DLD1 (cell line): ENCODE data around the gene TRAF5.
"Not testable (repeated sequence)": the region's sequence is repeated elsewhere in the genome, so short reads cannot be mapped to it uniquely, and the experiment has no call there.

Source experiments
- in situ Hi-C: cut with HindIII; loops from 2 replicates; pipeline ENCODE4 v1.10.0; 2017; ENCODE audit warnings: low sequenced_read_pairs

TRAF5 gene

GRCh38 chr1:211376807-211377470 is 50.3 kb downstream of the TRAF5 start:
- in situ Hi-C loops: no loop called here

- in situ Hi-C loops: no loop called here
These were observed 51.2 kb downstream of the TRAF5 start for GRCh38 chr1:211377539-211378450.

GRCh38 chr1:211378844-211379243 is 52.2 kb downstream of the TRAF5 start:
- in situ Hi-C loops: no loop called here

GRCh38 chr1:211379446-211379845 is 52.8 kb downstream of the TRAF5 start:
- in situ Hi-C loops: no loop called here

- in situ Hi-C loops: no loop called here
These were observed 55.0 kb downstream of the TRAF5 start for GRCh38 chr1:211381481-211382181.

GRCh38 chr1:211382182-211382713 is 55.6 kb downstream of the TRAF5 start:
- in situ Hi-C loops: no loop called here

GRCh38 chr1:211382714-211383480 is 56.3 kb downstream of the TRAF5 start:
- in situ Hi-C loops: no loop called here

- in situ Hi-C loops: no loop called here
These were observed 57.9 kb downstream of the TRAF5 start for GRCh38 chr1:211384524-211384923.

GRCh38 chr1:211386921-211387320 is 60.3 kb downstream of the TRAF5 start:
- in situ Hi-C loops: no loop called here

- in situ Hi-C loops: not testable (repeated sequence)
These were observed 64.2 kb downstream of the TRAF5 start for GRCh38 chr1:211390829-211391228.

- in situ Hi-C loops: no loop called here
These were observed 66.6 kb downstream of the TRAF5 start for GRCh38 chr1:211393203-211393602.

GRCh38 chr1:211398266-211398930 is 71.8 kb downstream of the TRAF5 start:
- in situ Hi-C loops: not testable (repeated sequence)

- in situ Hi-C loops: not testable (repeated sequence)
These were observed 73.3 kb downstream of the TRAF5 start for GRCh38 chr1:211399851-211400393.

GRCh38 chr1:211401751-211402150 is 75.1 kb downstream of the TRAF5 start:
- in situ Hi-C loops: not testable (repeated sequence)

- in situ Hi-C loops: not testable (repeated sequence)
These were observed 79.5 kb downstream of the TRAF5 start for GRCh38 chr1:211406086-211406485.

- in situ Hi-C loops: not testable (repeated sequence)
These were observed 81.1 kb downstream of the TRAF5 start for GRCh38 chr1:211407749-211408148.

- in situ Hi-C loops: no loop called here
These were observed 85.0 kb downstream of the TRAF5 start for GRCh38 chr1:211411639-211412038.

GRCh38 chr1:211415700-211416099 is 89.1 kb downstream of the TRAF5 start:
- in situ Hi-C loops: no loop called here

GRCh38 chr1:211416246-211416627 is 89.6 kb downstream of the TRAF5 start:
- in situ Hi-C loops: not testable (repeated sequence)
